Measurements from ENCODE around the gene NLK. TPM values are rescaled to one million over a fixed set of nuclear protein-coding genes. Genes with fewer than 3 reads are reported as not detected.

NLK gene
- total RNA-seq, 1 experiment from 2014 or later, result 14.6 TPM

DNA sequence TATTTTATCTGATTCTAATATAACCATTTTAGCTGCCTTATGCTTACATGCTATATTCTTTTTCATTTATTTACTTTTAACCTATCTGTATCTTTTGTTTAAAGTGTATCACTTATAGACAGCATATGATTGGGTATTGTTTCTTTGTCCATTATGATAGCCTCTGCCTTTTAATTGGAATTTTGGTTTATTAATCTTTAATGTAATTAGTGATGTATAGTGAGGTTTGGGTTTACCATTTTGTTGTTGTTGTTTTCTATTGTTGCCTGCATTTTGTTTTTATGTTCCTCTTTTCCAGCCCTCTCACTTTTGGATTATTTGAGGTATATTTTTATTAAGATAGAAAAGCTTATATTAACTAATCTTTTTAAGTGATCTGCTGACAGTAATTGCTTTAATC lies 59.4 kb downstream of the NLK start:
- no peaks in the 10 kb centered on the region for H3K27me3 Mint-ChIP-seq (ENCODE audit: insufficient read depth, unreplicated experiment)
- no peaks in the 10 kb centered on the region for H3K36me3 Mint-ChIP-seq (ENCODE audit: insufficient read depth, unreplicated experiment)
- TF ChIP-seq, protein P1, sequence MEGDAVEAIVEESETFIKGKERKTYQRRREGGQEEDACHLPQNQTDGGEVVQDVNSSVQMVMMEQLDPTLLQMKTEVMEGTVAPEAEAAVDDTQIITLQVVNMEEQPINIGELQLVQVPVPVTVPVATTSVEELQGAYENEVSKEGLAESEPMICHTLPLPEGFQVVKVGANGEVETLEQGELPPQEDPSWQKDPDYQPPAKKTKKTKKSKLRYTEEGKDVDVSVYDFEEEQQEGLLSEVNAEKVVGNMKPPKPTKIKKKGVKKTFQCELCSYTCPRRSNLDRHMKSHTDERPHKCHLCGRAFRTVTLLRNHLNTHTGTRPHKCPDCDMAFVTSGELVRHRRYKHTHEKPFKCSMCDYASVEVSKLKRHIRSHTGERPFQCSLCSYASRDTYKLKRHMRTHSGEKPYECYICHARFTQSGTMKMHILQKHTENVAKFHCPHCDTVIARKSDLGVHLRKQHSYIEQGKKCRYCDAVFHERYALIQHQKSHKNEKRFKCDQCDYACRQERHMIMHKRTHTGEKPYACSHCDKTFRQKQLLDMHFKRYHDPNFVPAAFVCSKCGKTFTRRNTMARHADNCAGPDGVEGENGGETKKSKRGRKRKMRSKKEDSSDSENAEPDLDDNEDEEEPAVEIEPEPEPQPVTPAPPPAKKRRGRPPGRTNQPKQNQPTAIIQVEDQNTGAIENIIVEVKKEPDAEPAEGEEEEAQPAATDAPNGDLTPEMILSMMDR (IDR thresholded peaks at IDR 0.05; ENCODE audit: unreplicated experiment), result no peak
- intact Hi-C loops (cut with micrococcal nuclease), result no loop called here
- CTCF ChIA-PET, result interaction anchor here (0.6 to 1.6 kb wide), 3 partner anchors 10 to 209 kb away, joined by 3 to 7 read pairs (median 3); partner anchors contain the start of gene LYRM9
- no peak overlapping the region for H3K27ac Mint-ChIP-seq (ENCODE audit: low read depth, unreplicated experiment)
- H3K9me3 Mint-ChIP-seq (ENCODE audit: unreplicated experiment), result no peaks in the 10 kb centered on the region
- no peaks in the 10 kb centered on the region for H3K4me1 Mint-ChIP-seq (ENCODE audit: insufficient read depth, unreplicated experiment)
- no peak for DNase-seq (ENCODE audit: unreplicated experiment)
- POLR2A ChIA-PET, result interaction anchor here (1.5 to 3.2 kb wide), 2 partner anchors 10 kb away, joined by 4 to 9 read pairs; no protein-coding TSS in a partner anchor
- no peak overlapping the region for H3K4me3 Mint-ChIP-seq (ENCODE audit: unreplicated experiment)
- no TSS peak for BruUV-seq (replicated peaks)

- Mint-ChIP-seq H3K27ac (ENCODE audit: low read depth, unreplicated experiment) (no peak overlapping the region), H3K27me3 (ENCODE audit: insufficient read depth, unreplicated experiment) (no peaks in the 10 kb centered on the region), H3K4me1 (ENCODE audit: insufficient read depth, unreplicated experiment) (no peaks in the 10 kb centered on the region), H3K9me3 (ENCODE audit: unreplicated experiment) (peaks cover 7% of the 10 kb centered on the region), H3K36me3 (ENCODE audit: insufficient read depth, unreplicated experiment) (no peaks in the 10 kb centered on the region), H3K4me3 (ENCODE audit: unreplicated experiment) (no peak overlapping the region)
- TF ChIP-seq, protein P1 (IDR thresholded peaks at IDR 0.05; ENCODE audit: unreplicated experiment), result no peak
- intact Hi-C loops (cut with micrococcal nuclease), result no loop called here
- ChIA-PET CTCF (interaction anchor here (0.7 kb wide), 1 partner anchor 364 kb away, joined by 3 read pairs; no protein-coding TSS in a partner anchor), POLR2A (no interaction called here)
- BruUV-seq (replicated peaks), result no TSS peak
- no peak for DNase-seq (ENCODE audit: unreplicated experiment)
Measured at GRCh38 chr17:28105501-28105900, 63.0 kb downstream of the NLK start.

GRCh38 chr17:28110184-28110583 lies 67.7 kb downstream of the NLK start:
- no peaks in the 10 kb centered on the region for H3K36me3 Mint-ChIP-seq (ENCODE audit: insufficient read depth, unreplicated experiment)
- POLR2A ChIA-PET, result no interaction called here
- H3K9me3 Mint-ChIP-seq (ENCODE audit: unreplicated experiment), result peaks cover 10% of the 10 kb centered on the region

GRCh38 chr17:28112181-28112580 lies 69.7 kb downstream of the NLK start:
- peak; percentile 16 for DNase-seq (ENCODE audit: unreplicated experiment)
- H3K27ac Mint-ChIP-seq (ENCODE audit: low read depth, unreplicated experiment), result peak overlapping the region; percentile 78
- H3K27me3 Mint-ChIP-seq (ENCODE audit: insufficient read depth, unreplicated experiment), result no peaks in the 10 kb centered on the region
- intact Hi-C loops (cut with micrococcal nuclease), result no loop called here
- peaks cover 25% of the 10 kb centered on the region for H3K4me1 Mint-ChIP-seq (ENCODE audit: insufficient read depth, unreplicated experiment)
- POLR2A ChIA-PET, result interaction anchor here (0.6 to 2.3 kb wide), 17 partner anchors 9 to 293 kb away, joined by 3 to 15 read pairs (median 4); no protein-coding TSS in a partner anchor
- peaks cover 10% of the 10 kb centered on the region for H3K9me3 Mint-ChIP-seq (ENCODE audit: unreplicated experiment)
- no TSS peak for BruUV-seq (replicated peaks)
- no peaks in the 10 kb centered on the region for H3K36me3 Mint-ChIP-seq (ENCODE audit: insufficient read depth, unreplicated experiment)
- CTCF ChIA-PET, result interaction anchor here (0.6 to 1.7 kb wide), 3 partner anchors 11 to 19 kb away, joined by 3 to 7 read pairs (median 4); no protein-coding TSS in a partner anchor
- TF ChIP-seq, protein P1 (IDR thresholded peaks at IDR 0.05; ENCODE audit: unreplicated experiment), result no peak
- H3K4me3 Mint-ChIP-seq (ENCODE audit: unreplicated experiment), result peak overlapping the region; percentile 67

More at GRCh38 chr17:28110184-28110583, 67.7 kb downstream of the NLK start:
- no TSS peak for BruUV-seq (replicated peaks)
- TF ChIP-seq, protein P1 (IDR thresholded peaks at IDR 0.05; ENCODE audit: unreplicated experiment), result no peak
- H3K27me3 Mint-ChIP-seq (ENCODE audit: insufficient read depth, unreplicated experiment), result no peaks in the 10 kb centered on the region
- no peak overlapping the region for H3K27ac Mint-ChIP-seq (ENCODE audit: low read depth, unreplicated experiment)
- CTCF ChIA-PET, result no interaction called here
- peaks cover 25% of the 10 kb centered on the region for H3K4me1 Mint-ChIP-seq (ENCODE audit: insufficient read depth, unreplicated experiment)
- no peak overlapping the region for H3K4me3 Mint-ChIP-seq (ENCODE audit: unreplicated experiment)
- intact Hi-C loops (cut with micrococcal nuclease), result no loop called here
- no peak for DNase-seq (ENCODE audit: unreplicated experiment)

All from MCF 10A (cell line).